ENCODE measurements around the gene PTGIS. TPM values are rescaled to one million over a fixed set of nuclear protein-coding genes. Genes with fewer than 3 reads are reported as not detected.

Gene PTGIS
- total and polyA plus RNA-seq, 2 donors (not counting 1 experiment from before 2014, with no cell fraction given) = not detected

- intact Hi-C loops (cut with micrococcal nuclease) = no loop called here
- H3K4me1 ChIP-seq (ENCODE audit: control insufficient read depth in 2 of 2, insufficient read depth in 2 of 2, low read length in 2 of 2) = peaks cover 4 to 6% of the 10 kb centered on the region in 2 donors
- H3K27me3 ChIP-seq (replicated peaks in 1 of 4; ENCODE audit: control extremely low read depth in 1 of 4, control insufficient read depth in 3 of 4, insufficient read depth in 4 of 4, low read length in 3 of 4) = peaks cover 0 to 44% (median 26%) of the 10 kb centered on the region in 4 experiments
- Mint-ChIP-seq H3K27ac (no peak overlapping the region), H3K27me3 (peaks cover 51% of the 10 kb centered on the region), H3K4me3 (no peak overlapping the region), H3K4me1 (peaks cover 2% of the 10 kb centered on the region), H3K9me3 (ENCODE audit: insufficient read depth) (no peaks in the 10 kb centered on the region)
- ATAC-seq (ENCODE audit: low read depth) = no peak
- no peaks in the 10 kb centered on the region for H4K20me1 ChIP-seq (ENCODE audit: control insufficient read depth, insufficient read depth, low read length, poor library complexity, severe bottlenecking)
- H3K79me2 ChIP-seq (ENCODE audit: control insufficient read depth, insufficient read depth, low read length) = no peaks in the 10 kb centered on the region
- POLR2A ChIA-PET = no interaction called here
- peaks cover 0 to 8% (median 0%) of the 10 kb centered on the region in 3 donors for H3K9me3 ChIP-seq (ENCODE audit: control extremely low read depth in 1 of 3, control insufficient read depth in 2 of 3, insufficient read depth in 1 of 3, low read length in 2 of 3)
- H3K4me3 ChIP-seq (ENCODE audit: control extremely low read depth in 1 of 5, extremely low read depth in 1 of 5, insufficient read depth in 1 of 5, low read depth in 2 of 5, low read length in 4 of 5) = no peak overlapping the region
- H2AFZ ChIP-seq (ENCODE audit: insufficient read depth, low read depth, low read length, poor library complexity, severe bottlenecking) = no peak overlapping the region
- no peak overlapping the region for H3K27ac ChIP-seq (ENCODE audit: low read length in 2 of 2)
- CTCF ChIA-PET = interaction anchor here (0.6 kb wide), 1 partner anchor 366 kb away, joined by 3 read pairs; no protein-coding TSS in a partner anchor
- no peaks in the 10 kb centered on the region for H3K36me3 ChIP-seq (replicated peaks in 1 of 2; ENCODE audit: control extremely low read depth in 1 of 2, control insufficient read depth in 1 of 2, extremely low read depth in 1 of 2, insufficient read depth in 2 of 2, low read length in 1 of 2)
- TF ChIP-seq CTCF (IDR thresholded peaks at IDR 0.05) (no peak), EZH2 (IDR thresholded peaks at IDR 0.05; ENCODE audit: borderline replicate concordance, insufficient read depth, low read depth, low read length, poor library complexity, severe bottlenecking) (no peak)
- no peak for DNase-seq
- no peak overlapping the region for H3K9ac ChIP-seq (ENCODE audit: low read length)
- WGBS (ENCODE audit: insufficient coverage) = 37% methylated on average over 7 of the region's 18 CpGs
- H3K4me2 ChIP-seq (replicated peaks; ENCODE audit: low read depth, low read length, poor library complexity, severe bottlenecking) = no peak overlapping the region
These were observed 578 bp upstream of the PTGIS start for GRCh38 chr20:49568278-49569151.
